Cardiac fibroblast (primary cell): ENCODE results near the gene LCE5A.
"Not testable (repeated sequence)": the region's sequence is repeated elsewhere in the genome, so short reads cannot be mapped to it uniquely, and the experiment has no call there.

ENCODE experiments used
- DNase-seq, 2 donors: peaks; one replicate each; pipeline versions ENCODE4 v3.0.0 to v3.0.0-alpha.2; 2010; ENCODE audit warnings: low read depth in 2 of 2
- H3K4me3 ChIP-seq, 2 donors: replicated peaks in 1 of 2; 1 replicate in 1 of 2; 2 replicates in 1 of 2; pipeline ENCODE4 v1.5.1; 2011; ENCODE audit warnings: low read depth in 2 of 2, low read length in 2 of 2, mild to moderate bottlenecking in 2 of 2, moderate library complexity in 1 of 2
- TF ChIP-seq, protein P1 (sequence below): IDR thresholded peaks from one replicate; pipeline ENCODE4 v1.5.1; 2011; ENCODE audit warnings: low read depth, mild to moderate bottlenecking, low read length, inconsistent platforms

Gene LCE5A

DNA sequence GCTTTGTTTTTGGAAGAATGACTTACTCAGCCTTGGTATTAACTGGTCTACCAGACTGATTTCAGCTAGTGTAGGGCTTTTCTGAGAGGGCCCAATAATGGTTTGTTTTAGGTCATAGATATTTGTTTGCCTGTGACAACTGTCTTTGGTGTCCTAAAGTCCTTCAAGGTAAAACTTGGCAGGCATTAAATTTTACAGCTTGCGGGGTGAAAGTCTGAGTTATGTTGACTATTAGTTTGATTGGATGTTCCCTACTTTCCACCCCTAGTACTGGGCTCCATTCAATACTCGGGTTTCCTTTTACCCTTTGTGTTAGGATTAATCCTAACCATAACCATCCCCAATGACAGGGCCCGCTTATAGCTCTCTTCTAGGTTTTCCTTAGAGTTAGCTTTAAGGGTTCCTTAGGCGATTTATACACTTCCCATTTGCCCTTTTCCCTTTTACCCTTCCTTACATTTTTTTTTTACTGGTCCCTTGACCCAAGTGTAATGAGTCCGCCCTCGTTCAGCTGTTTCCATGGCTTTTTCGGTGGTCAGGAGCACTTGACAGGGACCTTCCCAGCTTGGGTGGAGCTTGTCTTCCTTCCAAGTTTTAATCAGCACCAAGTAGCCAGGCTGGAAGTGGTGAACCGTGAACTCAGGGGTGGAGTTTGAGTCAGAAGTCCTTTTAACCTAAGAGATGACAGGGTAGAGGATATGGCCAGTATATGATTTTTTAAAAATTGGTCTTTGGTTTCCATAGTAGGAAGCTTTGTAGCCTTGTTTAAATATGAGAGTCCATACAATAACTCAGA lies 28.5 kb upstream of the LCE5A start:
- no peak for DNase-seq
- H3K4me3 ChIP-seq: no peak overlapping the region
- TF ChIP-seq, protein P1, sequence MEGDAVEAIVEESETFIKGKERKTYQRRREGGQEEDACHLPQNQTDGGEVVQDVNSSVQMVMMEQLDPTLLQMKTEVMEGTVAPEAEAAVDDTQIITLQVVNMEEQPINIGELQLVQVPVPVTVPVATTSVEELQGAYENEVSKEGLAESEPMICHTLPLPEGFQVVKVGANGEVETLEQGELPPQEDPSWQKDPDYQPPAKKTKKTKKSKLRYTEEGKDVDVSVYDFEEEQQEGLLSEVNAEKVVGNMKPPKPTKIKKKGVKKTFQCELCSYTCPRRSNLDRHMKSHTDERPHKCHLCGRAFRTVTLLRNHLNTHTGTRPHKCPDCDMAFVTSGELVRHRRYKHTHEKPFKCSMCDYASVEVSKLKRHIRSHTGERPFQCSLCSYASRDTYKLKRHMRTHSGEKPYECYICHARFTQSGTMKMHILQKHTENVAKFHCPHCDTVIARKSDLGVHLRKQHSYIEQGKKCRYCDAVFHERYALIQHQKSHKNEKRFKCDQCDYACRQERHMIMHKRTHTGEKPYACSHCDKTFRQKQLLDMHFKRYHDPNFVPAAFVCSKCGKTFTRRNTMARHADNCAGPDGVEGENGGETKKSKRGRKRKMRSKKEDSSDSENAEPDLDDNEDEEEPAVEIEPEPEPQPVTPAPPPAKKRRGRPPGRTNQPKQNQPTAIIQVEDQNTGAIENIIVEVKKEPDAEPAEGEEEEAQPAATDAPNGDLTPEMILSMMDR: no peak

DNA sequence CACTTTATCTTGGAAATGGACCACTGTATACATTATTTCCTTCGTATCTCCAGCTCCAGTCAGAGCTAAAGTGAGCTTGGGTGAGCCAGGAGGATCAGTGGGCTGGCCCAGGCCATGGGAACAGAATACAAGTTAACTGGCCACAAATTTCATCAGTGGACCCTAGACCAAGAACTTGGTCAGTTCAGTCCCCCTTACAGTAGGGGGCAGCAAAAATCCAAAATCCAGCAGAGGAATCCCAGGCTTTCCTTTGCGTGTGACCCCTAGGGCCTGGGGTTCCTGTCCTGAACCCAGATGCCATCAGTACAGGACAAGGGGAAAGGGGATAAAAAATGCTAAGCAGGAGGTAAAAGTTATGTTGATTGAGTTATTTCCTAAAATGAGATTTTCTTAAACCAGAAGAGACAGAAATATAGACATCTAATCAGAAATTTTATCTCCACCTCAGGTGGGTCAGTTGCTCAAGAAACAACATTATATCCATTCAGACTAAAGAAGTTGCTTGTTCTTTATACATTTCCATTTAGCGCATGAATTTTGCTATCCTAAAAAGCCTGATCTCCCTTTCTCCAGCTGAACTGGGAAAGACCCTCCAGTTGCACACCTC lies 24.1 kb upstream of the LCE5A start:
- TF ChIP-seq, protein P1: peak; percentile 25
- H3K4me3 ChIP-seq: no peak overlapping the region
- DNase-seq: no peak

DNA sequence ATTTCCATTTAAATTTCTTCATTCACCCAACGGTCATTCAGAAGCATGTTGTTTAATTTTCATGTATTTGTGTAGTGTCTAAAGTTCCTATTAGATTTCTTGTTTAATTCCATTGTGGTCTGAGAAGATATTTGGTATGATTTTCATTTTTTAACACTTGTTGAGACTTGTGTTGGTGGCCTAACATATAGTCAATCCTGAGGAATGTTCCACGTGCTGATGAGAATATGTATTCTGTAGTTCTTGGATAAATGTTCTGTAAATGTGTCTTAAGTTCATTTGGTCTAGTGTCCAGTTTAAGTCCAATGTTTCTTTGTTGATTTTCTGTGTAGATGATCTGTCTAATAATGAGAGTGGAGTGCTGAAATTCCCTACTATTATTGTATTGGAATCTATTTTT lies 22.7 kb upstream of the LCE5A start:
- no peak for DNase-seq
- TF ChIP-seq, protein P1: no peak

DNA sequence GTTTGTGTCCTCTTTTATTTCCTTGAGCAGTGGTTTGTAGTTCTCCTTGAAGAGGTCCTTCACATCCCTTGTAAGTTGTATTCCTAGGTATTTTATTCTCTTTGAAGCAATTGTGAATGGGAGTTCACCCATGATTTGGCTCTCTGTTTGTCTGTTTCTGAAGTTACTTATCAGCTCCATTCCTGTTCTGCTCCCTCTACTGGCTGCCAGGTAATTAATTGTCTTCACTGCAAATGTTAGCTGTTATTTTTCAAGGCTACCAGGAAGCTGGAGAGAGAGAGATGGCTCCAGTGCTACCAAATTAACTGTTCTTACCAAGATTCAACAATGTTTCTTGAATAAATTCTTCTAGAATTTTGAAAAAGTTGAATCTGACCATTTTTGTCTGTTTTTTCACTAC lies 19.1 kb upstream of the LCE5A start:
- H3K4me3 ChIP-seq, DNase-seq: not testable (repeated sequence)

More for the DNA sequence above, 22.7 kb upstream of the LCE5A start:
- H3K4me3 ChIP-seq: no peak overlapping the region

DNA sequence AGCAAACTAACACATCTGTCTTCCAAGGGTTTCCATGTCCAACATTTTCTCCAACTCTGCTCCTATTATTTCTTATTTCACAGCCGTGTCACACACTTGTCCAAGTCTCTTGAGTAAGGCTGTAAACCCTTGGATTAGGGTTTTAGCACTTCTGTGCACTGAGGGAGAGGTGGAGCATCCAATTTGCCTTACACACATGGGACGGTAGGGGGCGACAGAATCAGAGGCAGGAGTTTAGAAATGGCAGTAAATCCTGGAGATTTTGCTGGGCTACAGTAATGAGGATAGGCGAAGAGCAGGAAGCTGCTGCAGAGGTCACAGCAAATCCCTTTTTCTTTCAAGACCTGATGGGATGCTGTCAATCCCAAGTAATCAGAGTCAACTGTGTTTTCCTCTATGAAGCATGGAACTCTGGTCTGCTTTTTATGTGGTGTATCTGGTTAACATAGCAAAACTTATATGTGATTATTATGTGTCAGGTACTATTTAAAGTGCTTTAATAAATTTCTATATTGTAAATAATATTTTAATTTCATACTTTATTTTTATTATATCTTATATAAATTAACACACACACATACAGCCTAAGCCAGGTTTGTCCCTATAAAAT lies 15.4 kb upstream of the LCE5A start:
- DNase-seq: peak; percentile 7 to 34
- TF ChIP-seq, protein P1: peak; percentile 62
- no peak overlapping the region for H3K4me3 ChIP-seq

DNA sequence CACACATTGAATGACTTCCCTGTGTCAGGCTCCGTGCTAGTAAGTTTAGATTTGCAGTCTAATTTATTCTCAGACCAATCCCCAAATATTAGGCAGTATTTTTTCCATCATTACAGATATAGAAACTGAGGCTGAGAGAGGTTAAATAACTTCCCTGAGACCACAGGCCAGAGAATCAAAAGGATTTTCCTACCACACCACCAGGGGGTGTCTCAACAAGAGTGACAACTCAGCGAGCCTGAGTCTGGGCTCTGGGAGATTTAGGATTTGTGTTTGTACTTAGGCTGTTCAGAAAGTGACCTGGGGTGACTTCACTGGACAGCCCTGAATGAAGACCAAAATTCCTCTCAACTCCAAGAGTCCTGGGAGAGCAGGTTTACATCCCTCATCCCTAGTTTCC lies 13.3 kb upstream of the LCE5A start:
- DNase-seq: peak in 1 of 2 donors; percentile 8
- H3K4me3 ChIP-seq: no peak overlapping the region
- TF ChIP-seq, protein P1: peak; percentile 19

DNA sequence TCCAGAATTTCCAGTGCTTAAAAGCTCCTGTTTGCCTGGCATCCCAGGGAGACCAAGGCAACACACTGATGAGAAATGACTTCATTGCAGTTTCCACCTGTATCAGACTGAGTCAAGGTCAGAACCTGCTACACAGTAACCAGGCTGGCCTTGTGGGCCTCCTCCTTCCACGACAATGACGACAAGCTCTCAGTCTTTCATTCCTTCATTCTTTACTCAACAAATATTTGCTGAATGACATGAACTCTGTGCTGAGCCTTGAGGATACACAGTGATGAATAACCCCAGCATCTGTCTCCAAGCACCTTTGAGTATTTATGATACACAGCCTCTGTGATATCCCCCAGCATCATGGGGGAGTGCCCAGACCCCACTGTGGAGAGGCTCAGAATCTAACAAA lies 8.9 kb upstream of the LCE5A start:
- H3K4me3 ChIP-seq: no peak overlapping the region
- TF ChIP-seq, protein P1: no peak
- no peak for DNase-seq
